Stimulated activated effector memory CD8-positive, alpha-beta T cell treated with anti-CD3 and anti-CD28 coated beads, Interleukin-12 subunit alpha, Interleukin-12 subunit beta, amount 100 ng/mL, for 72 hours (primary cell): ENCODE data around the gene EMP2.
"Not testable (repeated sequence)": the region's sequence is repeated elsewhere in the genome, so short reads cannot be mapped to it uniquely, and the experiment has no call there.

Source experiments
- ATAC-seq: fragments of 150-1000 bp; cut with Tn5 transposase; 2 replicates; pipeline ENCODE4 v1.10.0; 2021
- DNase-seq, 2 donors: peaks; one replicate each; pipeline ENCODE4 v3.0.0; 2021 to 2022; ENCODE audit warnings: low spot score in 2 of 2
- H3K27ac Mint-ChIP-seq: one replicate; pipeline ENCODE4 v1.8.0; 2022; ENCODE audit warnings: mild to moderate bottlenecking, mixed read lengths
- H3K36me3 Mint-ChIP-seq: one replicate; pipeline ENCODE4 v1.8.0; 2022; ENCODE audit warnings: mild to moderate bottlenecking, mixed read lengths
- H3K4me1 Mint-ChIP-seq: one replicate; pipeline ENCODE4 v1.8.0; 2022; ENCODE audit warnings: mixed read lengths
- H3K4me3 Mint-ChIP-seq: one replicate; pipeline ENCODE4 v1.8.0; 2022; ENCODE audit warnings: mild to moderate bottlenecking, mixed read lengths
- H3K9me3 Mint-ChIP-seq: one replicate; pipeline ENCODE4 v1.8.0; 2022; ENCODE audit warnings: mixed read lengths

The EMP2 gene, protein sequence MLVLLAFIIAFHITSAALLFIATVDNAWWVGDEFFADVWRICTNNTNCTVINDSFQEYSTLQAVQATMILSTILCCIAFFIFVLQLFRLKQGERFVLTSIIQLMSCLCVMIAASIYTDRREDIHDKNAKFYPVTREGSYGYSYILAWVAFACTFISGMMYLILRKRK

DNA sequence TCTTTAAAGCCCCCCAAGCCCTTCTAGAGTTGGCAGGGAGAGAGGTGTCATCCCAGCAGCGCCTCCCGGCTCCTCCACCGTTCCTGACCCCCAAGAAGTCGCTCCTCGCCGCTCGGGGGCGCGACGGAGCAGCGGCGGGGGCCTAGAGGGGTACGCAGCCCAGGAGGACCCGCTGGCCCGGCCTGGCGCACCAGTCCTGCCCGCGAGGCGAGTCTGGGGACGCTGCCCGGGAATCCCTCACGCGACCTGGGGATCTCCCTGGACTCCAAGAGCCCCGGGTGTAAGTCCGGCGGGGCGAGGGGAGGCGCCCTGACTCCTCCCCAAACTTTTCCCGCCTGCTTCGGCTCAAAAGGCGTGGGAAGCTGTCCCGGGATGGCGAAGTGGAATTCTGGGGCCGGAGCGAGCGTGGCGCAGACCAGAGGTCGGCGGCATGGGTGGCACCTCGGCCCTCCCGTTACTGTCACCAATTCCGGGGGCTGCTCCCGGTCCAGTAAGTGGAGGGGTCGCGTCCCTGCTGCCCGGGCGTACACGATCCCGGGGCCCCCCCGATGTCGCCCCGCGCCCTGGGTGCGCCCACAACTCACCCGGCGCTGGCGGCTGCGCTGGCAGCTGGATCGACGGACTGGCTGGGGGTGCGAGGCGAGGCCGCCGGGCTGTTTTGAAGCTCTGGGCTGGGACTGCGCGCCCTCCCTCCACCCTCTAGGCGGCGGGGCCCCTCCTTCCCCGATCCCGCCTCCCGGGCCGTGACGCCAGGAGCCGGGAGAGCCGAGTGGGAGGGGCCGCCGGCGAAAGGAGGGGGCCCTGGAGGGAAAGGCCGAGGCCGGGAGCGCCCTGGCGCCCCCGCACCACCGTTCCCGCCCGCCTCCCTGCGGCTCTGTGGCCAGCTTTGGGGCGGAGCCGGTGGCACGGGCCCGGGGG, at the start of gene EMP2:
Gene EMP2 (minus strand): TSS at position 634 of the 918 bp plus-strand sequence. CDS start 32,981 bp downstream, outside the sequence.
- no peaks in the 10 kb centered on the region for H3K9me3 Mint-ChIP-seq
- H3K4me3 Mint-ChIP-seq, result peak within 1 kb of the TSS; percentile 23
- ATAC-seq, result no peak
- DNase-seq, result no peak
- H3K4me1 Mint-ChIP-seq, result no peaks in the 10 kb centered on the region
- no peak within 1 kb of the TSS for H3K27ac Mint-ChIP-seq
- H3K36me3 Mint-ChIP-seq, result no peaks in the 10 kb centered on the region

DNA sequence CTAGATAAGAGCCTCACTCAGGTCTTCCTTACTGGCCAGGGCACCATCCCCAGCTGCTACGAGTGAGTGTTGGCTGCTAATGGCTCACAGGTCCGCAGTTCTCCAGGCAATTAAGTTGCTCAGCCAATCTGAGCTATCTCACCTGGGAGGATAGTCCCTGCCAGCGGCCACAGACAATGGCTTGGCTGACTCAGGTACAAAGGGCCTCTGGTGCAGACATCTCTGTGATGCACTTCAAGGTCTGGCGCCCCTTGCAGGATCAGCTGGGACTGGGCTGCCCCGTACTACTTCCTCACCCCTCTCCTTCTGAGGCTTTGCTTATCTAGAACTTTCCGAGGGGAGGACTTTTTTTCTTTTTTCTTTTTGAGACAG, 49.2 kb upstream of the EMP2 start:
- no peaks in the 10 kb centered on the region for H3K9me3 Mint-ChIP-seq
- H3K36me3 Mint-ChIP-seq, result no peaks in the 10 kb centered on the region
- H3K4me1 Mint-ChIP-seq, result no peaks in the 10 kb centered on the region
- DNase-seq (no peak), ATAC-seq (no peak)
- no peak overlapping the region for H3K4me3 Mint-ChIP-seq
- H3K27ac Mint-ChIP-seq, result no peak overlapping the region

DNA sequence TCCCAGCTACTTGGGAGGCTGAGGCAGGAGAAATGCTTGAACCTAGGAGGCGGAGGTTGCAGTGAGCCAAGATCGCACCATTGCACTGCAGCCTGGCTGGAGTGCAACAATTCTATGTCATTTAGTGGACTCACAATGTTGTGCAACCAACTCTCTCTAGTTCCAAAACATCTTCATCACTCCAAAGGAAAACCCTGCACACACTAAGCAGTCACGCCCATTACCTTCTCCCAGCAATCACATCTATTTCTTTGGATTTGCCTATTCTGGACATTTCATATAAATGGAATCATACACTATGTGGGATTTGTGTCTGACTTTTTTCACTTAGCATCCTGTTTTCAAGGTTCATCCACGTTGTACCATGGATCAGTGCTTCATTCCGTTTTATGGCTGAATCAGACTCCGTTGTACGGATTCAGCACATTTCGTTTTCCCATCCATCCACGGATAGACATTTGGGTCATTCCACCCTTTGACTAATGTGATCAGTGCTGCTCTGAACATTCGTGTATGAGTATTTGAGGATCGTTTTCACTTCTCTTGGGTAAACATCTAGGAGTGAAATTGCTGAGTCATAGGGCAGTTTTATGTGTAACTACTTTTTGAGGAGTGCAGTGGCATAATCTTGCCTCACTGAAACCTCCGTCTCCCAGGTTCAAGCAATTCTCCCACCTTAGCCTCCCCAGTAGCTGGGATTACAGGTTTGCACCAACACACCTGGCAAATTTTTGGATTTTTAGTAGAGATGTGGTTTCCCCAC, 45.4 kb upstream of the EMP2 start:
- no peak for DNase-seq
- H3K36me3 Mint-ChIP-seq, result no peaks in the 10 kb centered on the region
- no peaks in the 10 kb centered on the region for H3K4me1 Mint-ChIP-seq
- no peak overlapping the region for H3K4me3 Mint-ChIP-seq
- ATAC-seq, result no peak
- H3K27ac Mint-ChIP-seq, result no peak overlapping the region
- H3K9me3 Mint-ChIP-seq, result no peaks in the 10 kb centered on the region

DNA sequence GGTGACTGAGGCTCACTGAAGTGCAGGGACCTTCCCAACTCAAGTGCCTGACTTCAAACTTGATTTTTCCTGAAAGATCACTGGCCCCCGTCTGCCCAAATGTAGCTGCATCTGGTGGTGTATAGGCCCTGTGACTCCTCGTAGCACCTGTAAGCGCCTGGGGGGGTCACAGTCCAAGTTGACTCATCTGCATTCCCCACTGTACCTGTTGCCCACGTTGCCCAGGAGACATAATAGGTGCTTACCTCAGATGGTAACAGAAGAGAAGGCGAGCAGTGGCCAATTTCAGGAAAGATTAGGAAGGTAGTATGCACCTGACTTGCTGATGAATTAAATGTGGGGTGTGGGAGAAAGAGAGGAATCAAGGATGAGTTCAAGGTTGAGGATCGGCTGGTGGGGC, 44.1 kb upstream of the EMP2 start:
- Mint-ChIP-seq H3K9me3 (no peaks in the 10 kb centered on the region), H3K36me3 (no peaks in the 10 kb centered on the region), H3K4me3 (no peak overlapping the region), H3K4me1 (no peaks in the 10 kb centered on the region), H3K27ac (no peak overlapping the region)
- ATAC-seq (no peak), DNase-seq (no peak)

DNA sequence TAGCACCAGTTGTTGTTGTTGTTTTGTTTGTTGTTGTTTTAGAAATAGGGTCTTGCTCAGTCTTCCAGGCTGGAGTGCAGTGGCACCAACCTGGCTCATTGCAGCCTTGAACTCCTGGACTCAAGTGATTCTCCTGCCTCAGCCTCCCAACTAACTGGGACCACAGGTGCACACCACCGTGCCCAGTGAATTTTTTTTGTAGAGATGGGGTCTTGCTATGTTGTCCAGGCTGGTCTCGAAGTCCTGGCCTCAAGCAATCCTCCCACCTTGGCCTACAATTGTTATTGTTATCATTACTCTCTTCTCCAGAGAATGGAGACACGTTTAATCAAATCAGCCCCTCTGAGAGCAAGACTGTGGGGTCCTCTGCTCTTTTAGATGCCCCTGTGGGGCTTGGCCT, 42.7 kb upstream of the EMP2 start:
- Mint-ChIP-seq H3K36me3 (no peaks in the 10 kb centered on the region), H3K27ac (no peak overlapping the region), H3K4me1 (peaks cover 5% of the 10 kb centered on the region), H3K9me3 (no peaks in the 10 kb centered on the region), H3K4me3 (no peak overlapping the region)
- ATAC-seq (no peak), DNase-seq (no peak)

DNA sequence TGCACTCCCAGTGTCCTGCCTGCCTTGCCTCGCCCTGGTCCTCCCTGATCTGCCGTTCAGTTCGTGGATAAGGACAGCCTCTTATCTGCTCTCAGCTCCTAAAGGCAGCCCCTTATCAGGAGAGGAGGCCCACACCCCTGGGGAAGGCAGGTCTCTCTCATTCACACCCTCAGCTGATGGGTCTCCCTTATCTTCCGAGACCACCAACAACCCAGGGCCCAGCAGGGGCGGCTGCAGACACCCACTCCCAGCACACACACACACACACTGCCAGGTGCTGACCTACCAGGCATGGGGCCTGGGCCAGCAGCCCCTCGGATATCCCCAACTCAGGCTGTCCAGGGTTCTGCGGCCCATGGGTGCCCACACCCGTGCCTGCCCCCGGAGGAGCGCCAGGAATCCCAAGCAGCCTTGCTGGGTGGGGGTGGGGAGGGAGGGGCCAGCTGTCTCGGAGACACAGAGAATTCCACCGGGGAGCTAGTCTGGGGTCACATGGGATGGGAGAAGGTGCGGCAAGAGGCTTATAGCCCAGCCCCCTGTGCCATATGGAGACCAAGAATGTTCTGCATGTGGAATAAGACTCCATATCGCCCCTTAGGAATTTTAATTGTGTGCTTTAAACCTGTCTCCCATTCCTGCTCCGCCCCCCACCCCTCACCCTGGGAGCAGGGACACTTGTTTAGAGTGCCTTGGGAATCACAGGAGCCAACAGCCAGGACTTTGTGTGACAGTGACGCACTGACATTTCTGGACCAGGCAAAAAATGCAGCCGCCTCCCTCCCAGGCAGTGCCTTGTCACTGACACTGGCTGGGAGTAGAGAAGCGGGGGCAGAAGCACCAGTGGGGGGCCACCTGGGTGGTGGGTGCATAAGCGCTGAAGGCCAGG, 41.9 kb upstream of the EMP2 start:
- DNase-seq (no peak), ATAC-seq (no peak)
- H3K27ac Mint-ChIP-seq, result no peak overlapping the region
- no peaks in the 10 kb centered on the region for H3K36me3 Mint-ChIP-seq
- H3K4me3 Mint-ChIP-seq, result no peak overlapping the region
- peaks cover 5% of the 10 kb centered on the region for H3K4me1 Mint-ChIP-seq
- H3K9me3 Mint-ChIP-seq, result no peaks in the 10 kb centered on the region

DNA sequence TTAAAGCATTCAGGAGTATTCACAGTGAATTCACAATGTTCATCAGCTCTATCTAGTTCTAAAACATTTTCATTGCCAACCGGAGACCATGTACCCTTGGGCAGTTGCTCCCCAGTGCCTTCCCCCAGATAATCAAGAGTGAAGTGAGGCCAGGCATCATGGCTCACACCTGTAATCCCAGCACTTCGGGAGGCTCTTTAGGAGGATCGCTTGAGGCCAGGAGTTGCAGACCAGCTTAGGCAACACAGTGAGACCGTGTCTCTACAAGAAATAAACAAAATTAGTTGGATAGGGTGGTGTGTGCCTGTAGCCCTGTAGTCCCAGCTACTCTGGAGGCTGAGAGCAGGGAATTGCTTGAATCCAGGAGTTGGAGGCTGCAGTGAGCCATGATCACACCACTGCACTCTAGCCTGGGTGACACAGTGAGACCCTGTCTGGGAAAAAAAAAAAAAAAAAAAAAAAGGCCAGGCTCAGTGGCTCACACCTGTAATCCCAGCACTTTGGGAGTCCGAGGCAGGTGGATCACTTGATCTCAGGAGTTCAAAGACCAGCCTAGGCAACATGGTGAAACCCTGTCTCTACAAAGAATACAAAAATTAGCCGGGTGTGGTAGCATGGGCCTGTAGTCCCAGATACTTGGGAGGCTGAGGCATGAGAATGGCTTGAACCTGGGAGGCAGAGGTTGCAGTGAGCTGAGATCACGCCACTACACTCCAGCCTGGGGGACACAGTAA, 41.0 kb upstream of the EMP2 start:
- H3K4me3 Mint-ChIP-seq, H3K27ac Mint-ChIP-seq, DNase-seq, ATAC-seq, H3K9me3 Mint-ChIP-seq, H3K36me3 Mint-ChIP-seq, H3K4me1 Mint-ChIP-seq: not testable (repeated sequence)

DNA sequence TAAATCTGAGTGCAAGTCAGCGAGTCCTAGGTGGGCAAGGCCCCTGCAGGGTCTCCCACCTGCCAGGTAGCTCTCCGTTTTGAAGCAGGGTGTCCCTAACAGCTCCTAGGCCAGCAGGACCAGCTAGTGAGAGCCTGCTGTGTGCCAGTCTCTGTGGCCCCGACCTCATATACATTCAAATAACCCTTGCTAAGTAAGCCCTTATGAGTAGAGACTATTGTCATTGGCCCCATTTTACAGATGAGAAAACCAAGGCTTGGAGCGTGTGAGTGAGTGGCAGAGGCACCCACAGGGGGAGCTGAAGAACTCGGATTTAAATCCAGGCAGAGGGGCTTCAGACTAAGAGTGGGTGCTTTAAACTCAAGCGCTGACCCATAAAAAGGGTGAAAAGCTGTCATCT, 39.7 kb upstream of the EMP2 start:
- Mint-ChIP-seq H3K27ac (no peak overlapping the region), H3K4me1 (peaks cover 5% of the 10 kb centered on the region), H3K36me3 (no peaks in the 10 kb centered on the region), H3K9me3 (no peaks in the 10 kb centered on the region), H3K4me3 (no peak overlapping the region)
- DNase-seq, result no peak
- ATAC-seq, result no peak

DNA sequence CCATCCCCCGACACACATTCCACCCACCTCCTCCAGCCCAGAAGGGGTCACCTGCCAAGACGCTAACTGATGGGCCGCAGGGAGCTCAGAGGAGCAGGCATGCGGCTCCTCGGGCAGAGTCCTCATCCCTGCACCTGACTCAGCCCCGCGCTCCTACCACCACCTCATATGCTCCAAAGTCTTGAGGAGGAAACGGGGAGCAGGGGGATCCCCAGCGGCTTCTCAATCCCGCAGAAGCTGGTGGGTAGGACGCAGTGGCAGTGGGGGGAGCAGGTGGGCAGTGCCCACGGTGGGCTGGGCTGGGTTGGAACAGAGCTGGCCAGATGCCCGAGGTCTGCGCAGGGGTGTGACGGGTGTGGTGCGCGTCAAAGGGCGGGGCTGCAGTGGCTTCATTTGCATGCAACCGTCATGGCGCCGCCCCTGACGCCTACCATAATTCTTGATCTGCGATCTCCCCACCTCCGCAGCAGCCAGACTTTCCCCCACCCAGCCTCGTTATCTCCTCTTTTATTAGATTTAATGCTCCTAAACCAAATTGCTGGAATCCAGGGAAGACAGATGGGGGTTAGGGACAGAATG, 39.0 kb upstream of the EMP2 start:
- Mint-ChIP-seq H3K4me1 (peaks cover 5% of the 10 kb centered on the region), H3K36me3 (no peaks in the 10 kb centered on the region), H3K4me3 (no peak overlapping the region), H3K27ac (no peak overlapping the region), H3K9me3 (no peaks in the 10 kb centered on the region)
- no peak for ATAC-seq
- no peak for DNase-seq

DNA sequence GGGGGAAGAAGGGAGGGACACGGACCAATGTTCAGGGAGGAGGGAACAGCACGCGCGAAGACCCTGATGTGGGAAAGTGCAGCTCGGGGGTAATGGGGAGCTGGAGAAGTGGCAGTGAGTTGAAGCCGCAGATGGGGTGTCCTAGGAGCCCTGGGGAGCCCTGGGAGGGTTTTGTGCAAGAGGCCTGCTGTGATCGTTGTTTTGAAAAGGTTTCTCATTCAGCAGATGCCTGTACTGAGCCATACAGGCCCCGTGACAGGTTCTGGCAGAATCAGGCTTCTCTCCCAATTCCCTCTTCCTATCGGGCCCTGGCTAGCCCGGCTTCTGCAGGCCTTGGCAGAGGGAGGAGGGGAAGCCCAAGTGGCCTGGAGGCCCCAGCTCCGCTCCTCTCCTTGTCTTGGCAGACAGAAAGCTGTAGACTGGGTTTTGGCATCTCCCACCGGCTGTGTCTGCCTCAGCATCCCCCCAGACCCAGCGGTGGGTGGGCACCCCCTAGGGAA, 38.4 kb upstream of the EMP2 start:
- no peak for DNase-seq
- H3K4me1 Mint-ChIP-seq, result peaks cover 5% of the 10 kb centered on the region
- no peak overlapping the region for H3K4me3 Mint-ChIP-seq
- no peak overlapping the region for H3K27ac Mint-ChIP-seq
- H3K36me3 Mint-ChIP-seq, result no peaks in the 10 kb centered on the region
- no peak for ATAC-seq
- no peaks in the 10 kb centered on the region for H3K9me3 Mint-ChIP-seq

DNA sequence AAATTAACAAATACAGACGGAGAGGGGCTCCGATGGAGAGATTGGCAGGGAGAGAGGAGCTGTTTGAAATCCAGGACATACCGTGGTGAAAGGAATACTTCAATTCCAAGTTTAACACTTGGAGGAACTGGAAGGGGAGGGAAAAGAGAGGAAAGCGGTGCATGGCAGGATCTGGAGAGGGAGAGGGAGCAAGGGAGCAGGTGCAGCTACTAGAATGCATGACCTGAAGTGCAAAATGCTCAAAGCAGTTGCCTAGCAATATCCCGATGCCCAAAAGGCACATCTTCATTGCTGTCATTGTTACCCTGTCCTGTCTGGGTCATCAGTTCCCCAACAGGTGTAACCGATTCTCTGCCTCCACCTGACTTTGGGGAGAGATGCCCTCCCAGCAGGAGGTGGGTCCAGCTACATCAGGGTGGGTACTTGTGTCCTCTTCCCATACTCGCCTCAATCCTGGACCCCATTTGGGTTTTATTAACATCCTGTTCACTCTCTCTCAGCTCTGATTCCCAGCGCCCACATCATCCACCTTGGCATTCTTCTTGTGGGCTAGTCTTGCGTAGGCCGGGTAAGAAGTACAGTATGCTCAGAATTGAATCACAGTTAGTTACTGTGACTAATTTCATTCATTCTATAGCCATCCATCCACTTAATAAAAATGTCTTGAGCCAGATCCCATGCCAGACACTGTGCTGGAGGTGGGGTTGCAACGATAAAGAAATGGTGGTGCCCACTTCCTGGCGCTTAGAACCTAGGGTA, 37.4 kb upstream of the EMP2 start:
- H3K4me3 Mint-ChIP-seq, result no peak overlapping the region
- no peak for DNase-seq
- no peaks in the 10 kb centered on the region for H3K36me3 Mint-ChIP-seq
- H3K9me3 Mint-ChIP-seq, result no peaks in the 10 kb centered on the region
- H3K27ac Mint-ChIP-seq, result no peak overlapping the region
- H3K4me1 Mint-ChIP-seq, result peaks cover 5% of the 10 kb centered on the region
- no peak for ATAC-seq

DNA sequence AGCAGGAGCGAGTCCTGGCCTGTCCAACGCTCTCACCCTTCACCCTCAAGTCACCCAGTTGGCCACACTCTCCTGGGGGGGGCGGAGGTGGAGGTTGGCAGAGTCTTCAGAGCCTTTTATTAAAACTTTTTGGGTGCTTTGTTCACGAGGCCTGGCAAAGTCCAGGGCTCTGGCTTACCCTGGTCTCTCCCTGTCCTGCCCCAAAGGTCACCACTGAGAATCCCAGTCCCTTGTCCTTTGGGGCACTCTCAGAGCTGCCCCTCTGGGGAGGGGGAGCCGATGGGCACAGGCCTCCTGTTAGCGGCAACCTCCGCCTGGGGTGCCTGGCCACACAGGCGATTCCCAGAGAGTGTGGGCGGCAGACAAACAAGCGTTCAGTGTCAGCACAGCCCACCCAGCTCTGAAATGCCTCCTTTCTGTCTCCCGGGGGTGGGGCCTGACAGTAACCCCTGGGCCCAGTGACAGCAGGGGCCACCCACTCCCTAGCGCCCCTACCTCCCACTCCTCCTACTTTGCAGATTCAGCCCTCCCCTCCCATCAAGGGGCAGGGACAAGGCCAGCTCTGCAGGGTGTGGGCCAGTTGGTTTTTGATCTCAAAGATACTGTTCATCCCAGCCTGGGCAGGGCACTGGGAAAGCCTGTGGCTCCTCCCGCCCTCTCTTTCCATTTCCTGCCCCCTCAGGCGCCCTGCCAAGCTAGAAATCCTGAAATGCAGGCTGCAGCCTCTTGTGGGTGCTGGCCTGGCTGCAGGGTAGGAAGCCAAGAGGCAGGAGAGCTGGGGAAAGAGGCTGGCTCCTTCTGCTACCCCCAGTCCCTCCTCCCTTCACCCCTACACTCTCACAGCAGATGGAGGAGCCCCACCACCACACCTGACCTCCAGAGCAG, 36.6 kb upstream of the EMP2 start:
- DNase-seq (no peak), ATAC-seq (no peak)
- no peaks in the 10 kb centered on the region for H3K36me3 Mint-ChIP-seq
- peaks cover 5% of the 10 kb centered on the region for H3K4me1 Mint-ChIP-seq
- H3K4me3 Mint-ChIP-seq, result no peak overlapping the region
- no peak overlapping the region for H3K27ac Mint-ChIP-seq
- H3K9me3 Mint-ChIP-seq, result no peaks in the 10 kb centered on the region

DNA sequence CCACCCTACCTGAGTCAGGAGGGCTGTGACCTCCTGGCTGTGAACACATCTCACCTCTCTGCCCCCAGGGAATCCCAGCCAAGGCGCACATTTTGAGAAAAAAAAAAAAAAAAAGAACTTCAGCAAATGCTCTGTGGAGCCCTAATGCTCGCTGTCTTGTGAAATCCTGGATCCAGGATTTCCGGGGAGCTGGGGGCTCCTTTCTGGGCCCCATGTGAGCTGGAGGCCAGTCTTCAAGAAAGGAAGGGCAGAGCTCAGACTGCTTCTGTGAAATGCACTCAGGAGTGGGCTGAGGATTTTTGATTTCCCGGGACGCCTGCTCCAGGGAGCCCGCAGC, 36.0 kb upstream of the EMP2 start:
- no peaks in the 10 kb centered on the region for H3K36me3 Mint-ChIP-seq
- ATAC-seq (no peak), DNase-seq (no peak)
- peaks cover 5% of the 10 kb centered on the region for H3K4me1 Mint-ChIP-seq
- H3K9me3 Mint-ChIP-seq, result no peaks in the 10 kb centered on the region
- no peak overlapping the region for H3K27ac Mint-ChIP-seq
- H3K4me3 Mint-ChIP-seq, result no peak overlapping the region
